GDM1 (cell line): ENCODE data around the gene DGCR2.

Source experiments
- DNase-seq: peaks from one replicate; lab custom pipeline; 2025; lab: John Stamatoyannopoulos, UW

DGCR2 gene

GRCh38 chr22:19146215-19146968 lies 24.2 kb upstream of the DGCR2 start:
- no peak for DNase-seq

GRCh38 chr22:19143967-19144400 lies 21.8 kb upstream of the DGCR2 start:
- no peak for DNase-seq

DNA sequence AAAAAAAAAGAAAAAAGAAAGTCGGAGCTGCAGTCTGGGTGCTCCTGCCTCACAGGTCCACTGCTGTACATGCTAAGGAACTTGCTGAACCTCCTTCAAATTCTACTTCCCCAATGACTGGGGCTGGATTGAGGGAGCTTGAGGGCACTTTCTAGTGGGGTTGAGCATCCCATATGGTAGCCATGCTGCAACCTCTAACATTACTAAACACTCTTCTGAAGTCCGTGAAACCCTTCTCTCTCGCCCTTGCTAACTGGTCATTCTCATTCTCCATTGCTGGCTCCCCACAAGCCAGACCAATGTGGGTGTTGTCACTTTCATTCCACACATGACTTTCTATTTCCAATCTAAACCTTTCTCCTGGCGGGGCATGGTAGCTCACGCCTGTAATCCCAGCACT lies 21.0 kb upstream of the DGCR2 start:
- no peak for DNase-seq

GRCh38 chr22:19142394-19142793 lies 20.2 kb upstream of the DGCR2 start:
- DNase-seq, result no peak

DNA sequence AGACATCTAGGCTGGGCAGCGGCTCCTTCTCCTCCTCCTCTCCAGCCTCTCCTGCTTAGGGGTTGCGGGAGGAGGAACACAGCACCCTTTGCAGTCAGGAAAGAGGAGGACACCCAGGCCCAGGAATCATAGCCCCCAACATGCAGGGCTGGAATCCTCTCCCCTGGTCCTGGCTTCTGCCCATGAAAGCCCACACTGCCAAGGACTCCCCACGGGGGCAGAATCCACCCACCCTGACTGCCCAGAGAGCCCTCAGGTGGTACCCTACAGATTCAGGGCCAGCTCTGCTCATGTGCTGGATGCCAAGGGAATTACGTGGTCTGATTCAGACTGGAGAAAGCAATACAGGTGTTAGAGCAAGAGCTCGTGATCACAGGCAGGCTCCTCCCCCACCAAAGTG lies 17.8 kb upstream of the DGCR2 start:
- DNase-seq, result no peak

GRCh38 chr22:19139001-19139356 lies 16.8 kb upstream of the DGCR2 start:
- DNase-seq, result no peak

GRCh38 chr22:19138217-19139000 lies 16.2 kb upstream of the DGCR2 start:
- DNase-seq, result no peak

- DNase-seq, result no peak
Observed at GRCh38 chr22:19137384-19138216, 15.4 kb upstream of the DGCR2 start.

- DNase-seq, result no peak
Observed at GRCh38 chr22:19136915-19137314, 14.7 kb upstream of the DGCR2 start.

DNA sequence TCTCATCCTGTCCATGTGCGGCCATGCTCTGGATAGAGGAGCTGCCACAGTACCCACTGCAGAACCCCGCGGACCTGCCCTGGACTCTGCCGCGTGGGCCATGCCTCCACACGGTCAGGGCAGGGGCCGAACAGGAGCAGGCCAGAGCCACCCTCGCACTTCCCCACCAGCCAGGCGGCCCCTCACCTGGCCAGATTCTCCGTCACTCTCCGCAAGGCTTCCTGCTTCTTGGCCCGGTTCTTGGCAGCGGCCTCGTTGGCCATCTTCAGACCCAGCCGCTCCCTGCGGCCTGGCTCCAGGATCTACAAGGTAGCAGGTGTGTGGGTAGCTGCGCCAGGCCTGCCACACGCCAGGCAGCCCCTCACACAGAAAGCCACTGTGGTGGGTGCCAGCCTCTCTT lies 12.7 kb upstream of the DGCR2 start:
- DNase-seq, result no peak

DNA sequence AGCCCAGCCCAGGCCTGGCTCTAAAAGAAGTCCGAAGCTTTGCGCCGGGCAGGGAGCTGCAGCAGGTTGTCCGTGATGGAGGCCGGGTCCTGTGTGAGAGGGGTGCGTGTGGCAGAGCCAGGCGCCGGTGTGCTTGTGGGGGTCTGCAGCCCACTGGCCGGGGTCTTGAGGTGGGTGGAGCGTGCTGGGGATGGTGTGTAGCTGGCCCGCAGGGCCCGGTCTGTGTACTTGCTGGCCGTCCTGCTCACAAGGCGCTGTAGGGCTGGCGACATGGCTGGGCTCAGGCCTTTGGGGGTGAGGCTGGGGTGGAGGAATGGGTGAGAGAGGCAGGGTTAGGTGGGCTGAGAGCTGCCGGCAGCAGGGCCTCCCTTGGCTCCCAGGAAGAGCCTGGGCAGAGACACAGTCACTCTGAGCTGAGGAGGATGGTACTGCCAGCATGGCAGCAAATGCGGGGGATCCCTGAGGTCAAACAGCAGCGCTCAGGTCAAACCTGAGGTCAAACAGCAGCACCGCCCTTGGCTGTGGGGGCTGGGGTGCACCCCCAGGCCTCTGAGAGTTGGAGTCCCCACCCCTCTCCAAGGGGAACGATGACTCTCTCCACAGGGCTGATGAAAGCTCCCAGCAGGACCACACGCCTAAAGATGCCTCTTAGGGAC lies 12.1 kb upstream of the DGCR2 start:
- DNase-seq, result no peak

GRCh38 chr22:19133561-19133960 lies 11.3 kb upstream of the DGCR2 start:
- no peak for DNase-seq

GRCh38 chr22:19132693-19133400 lies 10.6 kb upstream of the DGCR2 start:
- DNase-seq, result no peak

GRCh38 chr22:19132153-19132552 lies 9.9 kb upstream of the DGCR2 start:
- no peak for DNase-seq

- DNase-seq, result no peak
Observed at GRCh38 chr22:19131685-19132015, 9.4 kb upstream of the DGCR2 start.

GRCh38 chr22:19130959-19131684 lies 8.9 kb upstream of the DGCR2 start, which contains the start of gene TSSK2:
TSS of gene TSSK2 (plus strand) at chr22:19131308. CDS start at chr22:19131400, 92 bp downstream.
- no peak for DNase-seq

DNA sequence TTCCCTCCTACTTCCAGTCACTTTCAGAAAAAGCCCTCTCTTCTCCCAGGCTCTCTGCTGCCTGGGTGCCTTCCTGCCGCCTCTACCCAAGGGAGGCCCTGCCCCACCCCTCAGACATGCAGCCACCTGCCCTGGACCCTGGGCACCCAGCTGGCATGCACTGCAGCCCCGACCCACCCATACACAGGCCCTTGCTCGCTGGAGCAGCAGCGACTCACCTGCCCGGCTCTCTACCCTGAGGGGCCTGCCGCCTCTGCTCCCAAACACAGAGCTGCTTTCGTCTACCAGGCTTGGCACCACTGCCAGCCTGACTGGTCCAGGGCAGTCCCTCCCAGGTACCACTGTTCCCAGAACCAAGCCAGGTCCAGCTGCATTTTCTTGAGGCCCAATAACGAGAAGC lies 7.7 kb upstream of the DGCR2 start:
- DNase-seq, result no peak

DNA sequence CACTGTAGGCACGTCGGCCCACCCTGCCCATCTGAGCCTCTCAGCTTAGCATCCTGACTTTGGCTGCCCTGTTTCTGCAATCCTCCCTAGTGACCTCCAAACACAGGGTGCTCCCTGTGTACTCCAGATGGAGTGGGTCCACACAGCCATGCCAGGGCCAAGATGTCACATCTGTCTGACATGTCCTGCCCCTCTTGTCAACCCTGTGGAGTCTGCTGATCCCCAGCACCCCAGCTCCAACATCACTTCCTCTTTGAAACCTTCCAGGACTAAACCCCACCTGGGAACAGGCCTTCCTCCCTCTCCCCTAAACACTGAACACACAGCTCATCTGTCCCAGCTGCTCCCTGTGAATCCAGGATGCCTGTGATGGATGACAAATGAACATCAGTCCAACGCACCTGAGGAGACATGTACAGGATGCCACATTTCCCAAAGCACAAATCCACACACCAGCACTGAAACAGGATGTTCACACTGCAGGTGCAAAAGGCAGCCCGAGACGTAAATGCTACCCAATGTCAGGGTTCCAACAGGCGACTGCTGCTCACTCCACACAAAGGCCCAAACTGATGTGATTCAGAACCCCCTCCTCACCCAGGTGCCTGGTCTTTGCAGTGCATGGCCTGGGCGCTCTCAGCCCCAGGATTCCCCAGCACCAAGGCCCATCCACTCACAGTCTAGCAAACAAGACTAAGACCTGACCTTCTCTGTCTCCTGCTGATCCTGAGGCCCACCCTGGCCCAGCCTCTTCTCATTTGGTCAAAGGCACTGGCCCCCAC lies 6.9 kb upstream of the DGCR2 start:
- DNase-seq, result no peak

DNA sequence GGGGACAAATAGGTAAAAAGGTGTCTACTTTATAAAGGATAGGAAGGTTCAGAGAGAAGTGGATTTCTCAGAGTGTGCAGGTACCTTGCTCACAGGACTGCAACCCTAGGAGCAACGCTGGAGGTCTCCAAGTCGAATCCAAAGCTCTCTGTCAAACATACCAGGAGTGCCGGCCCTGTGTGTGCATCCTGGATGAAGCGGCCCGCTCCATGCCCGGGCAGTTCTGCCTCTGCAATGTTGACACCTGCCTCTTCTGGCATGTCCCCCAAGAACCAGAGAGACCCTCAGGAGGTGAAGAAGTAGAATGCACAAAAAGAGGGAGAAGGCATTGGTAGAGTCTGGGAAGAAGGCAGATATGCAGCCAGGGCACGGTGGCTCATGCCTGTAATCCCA lies 5.8 kb upstream of the DGCR2 start:
- DNase-seq, result no peak
